K562 (cell line): Measurements from ENCODE around the gene NCOA1. TPM values are rescaled to one million over a fixed set of nuclear protein-coding genes. Genes with fewer than 3 reads are reported as not detected.
A peak's percentile ranks its signal among the peaks of the same experiment; 100 is the strongest.

ENCODE experiments used
- ATAC-seq: fragments of 200-7000 bp; cut with Tn5 transposase; 3 replicates; pipeline ENCODE4 v1.9.1; 2020; ENCODE audit warnings: moderate library complexity
- BruUV-seq: library from RNA; stranded (reverse); fragments of 400-500 nt; replicated peaks from 2 replicates; lab custom pipeline; 2021; lab: Mats Ljungman, UMichigan
- CTCF ChIA-PET: fragments of 300-600 bp; formaldehyde crosslinking; extraction: SDS; loops from one replicate; lab custom pipeline; 2021; ENCODE audit warnings: low intra/inter-chr PET ratio; lab: Yijun Ruan, JAX
- POLR2A ChIA-PET: fragments of 300-600, 350-650 bp; sonication (Branson Sonifier 250); formaldehyde crosslinking; extraction: SDS; loops from one replicate; lab custom pipeline; 2021; ENCODE audit warnings: antibody characterized with exemption, inconsistent platforms; lab: Yijun Ruan, JAX
- DNase-seq, 4 experiments: peaks; one replicate each; pipeline versions ENCODE4 v3.0.0 to v3.0.0-alpha.2; 2011 to 2018; ENCODE audit warnings: low spot score in 3 of 4, mixed read lengths in 3 of 4; ENCODE audit errors: extremely low read depth in 1 of 4
- FAIRE-seq: peaks from 2 replicates; lab custom pipeline; 2011; peaks lifted over from hg19 to GRCh38; lab: Jason Lieb, UNC
- H2AFZ ChIP-seq: 2 replicates; pipeline ENCODE4 v1.6.0; 2011; ENCODE audit warnings: low read depth, low read length, control low read depth, inconsistent platforms
- H3K27ac ChIP-seq: fragments of 200-600 bp; 3 replicates; pipeline ENCODE4 v1.8.0; 2011; ENCODE audit warnings: low read depth, mild to moderate bottlenecking, control low read depth, inconsistent platforms, low read length, moderate library complexity, mixed read lengths; ENCODE audit errors: extremely low read depth
- H3K27me3 ChIP-seq, 2 experiments: fragments of 300-600 bp in 1 of 2; 2 replicates in 1 of 2; 3 replicates in 1 of 2; pipeline versions ENCODE4 v1.6.0 to v1.8.0; 2011; ENCODE audit warnings: inconsistent platforms in 2 of 2, low read length in 2 of 2, mild to moderate bottlenecking in 1 of 2, mixed read lengths in 1 of 2, moderate library complexity in 1 of 2; ENCODE audit not compliant: control insufficient read depth in 2 of 2, insufficient read depth in 2 of 2
- H3K36me3 ChIP-seq: fragments of 300-600 bp; 3 replicates; pipeline ENCODE4 v1.8.0; 2011; ENCODE audit warnings: mild to moderate bottlenecking, low read length, inconsistent platforms; ENCODE audit not compliant: control insufficient read depth, insufficient read depth
- H3K4me1 ChIP-seq, 2 experiments: fragments of 200-600 bp in 1 of 2; replicated peaks in 1 of 2; 2 replicates in 1 of 2; 3 replicates in 1 of 2; pipeline versions ENCODE4 v1.5.1 to v1.8.0; 2011; ENCODE audit warnings: inconsistent platforms in 2 of 2, low read length in 2 of 2, mild to moderate bottlenecking in 1 of 2, mixed read lengths in 1 of 2, moderate library complexity in 1 of 2; ENCODE audit not compliant: control insufficient read depth in 2 of 2, insufficient read depth in 2 of 2
- H3K4me2 ChIP-seq: 2 replicates; pipeline ENCODE4 v1.6.1; 2011; ENCODE audit warnings: low read length, control low read depth, inconsistent platforms, mixed read lengths; ENCODE audit not compliant: insufficient read depth
- H3K4me3 ChIP-seq: fragments of 200-600 bp; sonication (generic), shearing (Covaris generic); 2 replicates; pipeline ENCODE4 v1.5.1; 2016; ENCODE audit warnings: control low read depth, inconsistent platforms
- H3K79me2 ChIP-seq: fragments of 200-600 bp; 3 replicates; pipeline ENCODE4 v1.8.0; 2011; ENCODE audit warnings: low read length, inconsistent platforms; ENCODE audit not compliant: control insufficient read depth, insufficient read depth
- H3K9ac ChIP-seq, 2 experiments: 2 replicates each; pipeline versions ENCODE4 v1.6.0 to v1.6.1; 2011; ENCODE audit warnings: low read depth in 2 of 2, low read length in 2 of 2, control low read depth in 1 of 2, inconsistent platforms in 1 of 2, mild to moderate bottlenecking in 1 of 2, mixed read lengths in 1 of 2; ENCODE audit not compliant: insufficient read depth in 1 of 2
- H3K9me1 ChIP-seq: one replicate; pipeline ENCODE4 v1.6.0; 2011; ENCODE audit warnings: inconsistent platforms, mild to moderate bottlenecking, low read length, moderate library complexity; ENCODE audit not compliant: control insufficient read depth, insufficient read depth
- H3K9me3 ChIP-seq: replicated peaks from 2 replicates; pipeline ENCODE4 v1.5.1; 2011; ENCODE audit warnings: low read depth, low read length, inconsistent platforms; ENCODE audit not compliant: control insufficient read depth, insufficient read depth
- H4K20me1 ChIP-seq: replicated peaks from 2 replicates; pipeline ENCODE4 v1.6.1; 2011; ENCODE audit warnings: low read length, inconsistent platforms, mixed read lengths; ENCODE audit not compliant: control insufficient read depth, insufficient read depth
- HLTF ChIP-seq: fragments of 450-650 bp; IDR thresholded peaks from 2 replicates; pipeline ENCODE4 v1.6.1; 2016
- MCM5 ChIP-seq: fragments of 450-650 bp; IDR thresholded peaks from 2 replicates; pipeline ENCODE4 v1.6.1; 2016; ENCODE audit warnings: low read depth
- ZNF347 ChIP-seq: fragments of 450-650 bp; formaldehyde crosslinking; IDR thresholded peaks from 2 replicates; pipeline ENCODE4 v1.4.0; 2020; ENCODE audit warnings: low read depth, mild to moderate bottlenecking, moderate library complexity
- in situ Hi-C: fragments of 300-500 bp; cut with MboI; formaldehyde crosslinking; loops from 4 replicates; pipeline ENCODE4 v1.15.0; 2018; ENCODE audit warnings: inconsistent platforms, mixed read lengths
- intact Hi-C: fragments of 100-400 bp; cut with micrococcal nuclease; formaldehyde crosslinking; loops from 2 replicates; pipeline ENCODE4 v1.14.2; 2022
- polyA plus RNA-seq, 8 experiments: library from polyadenylated mRNA; depleted of rRNA in 4 of 8; stranded (reverse) in 5 of 8; unstranded in 3 of 8; fragments of >200 nt; fragmentation: Nextera tagmentation in 2 of 8; fragmentation: Illumina TruSeq in 1 of 8; extraction: Ambion mirVana in 2 of 8; extraction: Trizol in 1 of 8; gene quantifications; 2 replicates each; pipeline versions ENCODE4 v1.2.1 to v1.2.3, GENCODE V29; 2011 to 2014; ENCODE audit warnings: inconsistent platforms in 1 of 8, missing spikeins in 1 of 8
- total RNA-seq, 7 experiments: library from RNA; depleted of rRNA in 6 of 7; stranded (reverse); fragments of >200 nt in 6 of 7; fragmentation: Illumina TruSeq in 2 of 7; extraction: Trizol in 2 of 7; gene quantifications; 2 replicates each; pipeline versions ENCODE4 v1.2.1 to v1.2.3, GENCODE V29; 2011 to 2021; ENCODE audit warnings: low replicate concordance in 1 of 7
- TF ChIP-seq, protein P1 (sequence below), 2 experiments: fragments of 450-650 bp in 1 of 2; sonication (generic) in 1 of 2; formaldehyde crosslinking in 1 of 2; IDR thresholded peaks; 2 replicates each; pipeline versions ENCODE4 v1.7.1 to v1.9.0; 2016 to 2022; ENCODE audit warnings: inconsistent platforms in 1 of 2, mild to moderate bottlenecking in 1 of 2, missing genetic modification reagents in 1 of 2
- TF ChIP-seq, protein P2 (sequence below), 2 experiments: IDR thresholded peaks in 1 of 2; conservative IDR thresholded peaks in 1 of 2; 2 replicates each; pipeline ENCODE4 v1.6.1; 2016; ENCODE audit warnings: low read depth in 2 of 2, mild to moderate bottlenecking in 1 of 2, missing compliant biosample characterization in 1 of 2, missing genetic modification characterization in 1 of 2, moderate library complexity in 1 of 2
- TF ChIP-seq, protein P3 (sequence below): sonication (generic); formaldehyde crosslinking; IDR thresholded peaks from 2 replicates; pipeline ENCODE4 v1.8.1; 2023; ENCODE audit warnings: mild to moderate bottlenecking, missing genetic modification reagents

The NCOA1 gene
- total and polyA plus RNA-seq, 9 of the 15 experiments (the other 6 are each of a cell fraction or from before 2014, with no cell fraction given), result 4.9 to 25.7 (median 17.0) TPM

DNA sequence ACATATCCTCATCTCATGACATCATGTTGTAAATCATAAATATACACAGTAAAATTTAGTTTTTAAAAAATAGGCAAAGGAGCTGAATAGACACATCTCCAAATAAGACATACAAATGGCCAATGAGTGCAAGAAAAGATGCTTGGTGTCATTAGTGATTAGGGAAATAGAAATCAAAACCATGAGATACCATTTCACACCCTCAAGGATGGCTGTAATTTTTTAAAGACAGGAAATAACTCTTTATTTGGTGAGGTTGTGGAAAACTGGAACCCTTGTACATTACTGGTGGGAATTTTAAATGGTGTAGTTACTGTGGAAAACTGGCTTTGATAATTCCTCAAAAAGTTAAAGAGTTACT, 160.6 kb downstream of the NCOA1 start:
- H3K9me3 ChIP-seq, result no peaks in the 10 kb centered on the region
- no peak overlapping the region for H2AFZ ChIP-seq
- H3K4me2 ChIP-seq, result no peak overlapping the region
- peak; percentile 15 for FAIRE-seq
- BruUV-seq, result no TSS peak
- no peak overlapping the region for H3K4me3 ChIP-seq
- in situ Hi-C loops (no loop called here), intact Hi-C loops (no loop called here)
- no peaks in the 10 kb centered on the region; the same call in 2 of the 3 replicates for H3K36me3 ChIP-seq
- ChIA-PET CTCF (interaction anchor here (0.7 kb wide), 1 partner anchor 47 kb away, joined by 4 read pairs; no protein-coding TSS in a partner anchor), POLR2A (no interaction called here)
- ATAC-seq, result no peak
- no peaks in the 10 kb centered on the region for H4K20me1 ChIP-seq
- H3K27ac ChIP-seq, result no peak overlapping the region
- DNase-seq, result no peak
- no peaks in the 10 kb centered on the region for H3K9me1 ChIP-seq
- no peak overlapping the region for H3K9ac ChIP-seq
- H3K79me2 ChIP-seq, result no peaks in the 10 kb centered on the region
- 0 out of 5 replicates have a peak, but pooled peaks cover 0 to 5% of the 10 kb centered on the region in 2 experiments for H3K4me1 ChIP-seq
- no peaks in the 10 kb centered on the region for H3K27me3 ChIP-seq
- TF ChIP-seq HLTF, result no peak
- no peak for TF ChIP-seq ZNF347 (CRISPR knock-in tag)
- TF ChIP-seq, protein P1, sequence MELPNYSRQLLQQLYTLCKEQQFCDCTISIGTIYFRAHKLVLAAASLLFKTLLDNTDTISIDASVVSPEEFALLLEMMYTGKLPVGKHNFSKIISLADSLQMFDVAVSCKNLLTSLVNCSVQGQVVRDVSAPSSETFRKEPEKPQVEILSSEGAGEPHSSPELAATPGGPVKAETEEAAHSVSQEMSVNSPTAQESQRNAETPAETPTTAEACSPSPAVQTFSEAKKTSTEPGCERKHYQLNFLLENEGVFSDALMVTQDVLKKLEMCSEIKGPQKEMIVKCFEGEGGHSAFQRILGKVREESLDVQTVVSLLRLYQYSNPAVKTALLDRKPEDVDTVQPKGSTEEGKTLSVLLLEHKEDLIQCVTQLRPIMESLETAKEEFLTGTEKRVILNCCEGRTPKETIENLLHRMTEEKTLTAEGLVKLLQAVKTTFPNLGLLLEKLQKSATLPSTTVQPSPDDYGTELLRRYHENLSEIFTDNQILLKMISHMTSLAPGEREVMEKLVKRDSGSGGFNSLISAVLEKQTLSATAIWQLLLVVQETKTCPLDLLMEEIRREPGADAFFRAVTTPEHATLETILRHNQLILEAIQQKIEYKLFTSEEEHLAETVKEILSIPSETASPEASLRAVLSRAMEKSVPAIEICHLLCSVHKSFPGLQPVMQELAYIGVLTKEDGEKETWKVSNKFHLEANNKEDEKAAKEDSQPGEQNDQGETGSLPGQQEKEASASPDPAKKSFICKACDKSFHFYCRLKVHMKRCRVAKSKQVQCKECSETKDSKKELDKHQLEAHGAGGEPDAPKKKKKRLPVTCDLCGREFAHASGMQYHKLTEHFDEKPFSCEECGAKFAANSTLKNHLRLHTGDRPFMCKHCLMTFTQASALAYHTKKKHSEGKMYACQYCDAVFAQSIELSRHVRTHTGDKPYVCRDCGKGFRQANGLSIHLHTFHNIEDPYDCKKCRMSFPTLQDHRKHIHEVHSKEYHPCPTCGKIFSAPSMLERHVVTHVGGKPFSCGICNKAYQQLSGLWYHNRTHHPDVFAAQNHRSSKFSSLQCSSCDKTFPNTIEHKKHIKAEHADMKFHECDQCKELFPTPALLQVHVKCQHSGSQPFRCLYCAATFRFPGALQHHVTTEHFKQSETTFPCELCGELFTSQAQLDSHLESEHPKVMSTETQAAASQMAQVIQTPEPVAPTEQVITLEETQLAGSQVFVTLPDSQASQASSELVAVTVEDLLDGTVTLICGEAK (IDR thresholded peaks at IDR 0.05), result no peak
- TF ChIP-seq, protein P1 (CRISPR knock-in tag; IDR thresholded peaks at IDR 0.05), result no peak
- TF ChIP-seq, protein P2, sequence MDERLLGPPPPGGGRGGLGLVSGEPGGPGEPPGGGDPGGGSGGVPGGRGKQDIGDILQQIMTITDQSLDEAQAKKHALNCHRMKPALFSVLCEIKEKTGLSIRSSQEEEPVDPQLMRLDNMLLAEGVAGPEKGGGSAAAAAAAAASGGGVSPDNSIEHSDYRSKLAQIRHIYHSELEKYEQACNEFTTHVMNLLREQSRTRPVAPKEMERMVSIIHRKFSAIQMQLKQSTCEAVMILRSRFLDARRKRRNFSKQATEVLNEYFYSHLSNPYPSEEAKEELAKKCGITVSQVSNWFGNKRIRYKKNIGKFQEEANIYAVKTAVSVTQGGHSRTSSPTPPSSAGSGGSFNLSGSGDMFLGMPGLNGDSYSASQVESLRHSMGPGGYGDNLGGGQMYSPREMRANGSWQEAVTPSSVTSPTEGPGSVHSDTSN (CRISPR knock-in tag; IDR thresholded peaks at IDR 0.05; ENCODE audit: low read depth), result no peak
- TF ChIP-seq, protein P2 (tag; conservative IDR thresholded peaks at IDR 0.05; ENCODE audit: low read depth), result no peak
- TF ChIP-seq MCM5, result no peak
- TF ChIP-seq, protein P3, sequence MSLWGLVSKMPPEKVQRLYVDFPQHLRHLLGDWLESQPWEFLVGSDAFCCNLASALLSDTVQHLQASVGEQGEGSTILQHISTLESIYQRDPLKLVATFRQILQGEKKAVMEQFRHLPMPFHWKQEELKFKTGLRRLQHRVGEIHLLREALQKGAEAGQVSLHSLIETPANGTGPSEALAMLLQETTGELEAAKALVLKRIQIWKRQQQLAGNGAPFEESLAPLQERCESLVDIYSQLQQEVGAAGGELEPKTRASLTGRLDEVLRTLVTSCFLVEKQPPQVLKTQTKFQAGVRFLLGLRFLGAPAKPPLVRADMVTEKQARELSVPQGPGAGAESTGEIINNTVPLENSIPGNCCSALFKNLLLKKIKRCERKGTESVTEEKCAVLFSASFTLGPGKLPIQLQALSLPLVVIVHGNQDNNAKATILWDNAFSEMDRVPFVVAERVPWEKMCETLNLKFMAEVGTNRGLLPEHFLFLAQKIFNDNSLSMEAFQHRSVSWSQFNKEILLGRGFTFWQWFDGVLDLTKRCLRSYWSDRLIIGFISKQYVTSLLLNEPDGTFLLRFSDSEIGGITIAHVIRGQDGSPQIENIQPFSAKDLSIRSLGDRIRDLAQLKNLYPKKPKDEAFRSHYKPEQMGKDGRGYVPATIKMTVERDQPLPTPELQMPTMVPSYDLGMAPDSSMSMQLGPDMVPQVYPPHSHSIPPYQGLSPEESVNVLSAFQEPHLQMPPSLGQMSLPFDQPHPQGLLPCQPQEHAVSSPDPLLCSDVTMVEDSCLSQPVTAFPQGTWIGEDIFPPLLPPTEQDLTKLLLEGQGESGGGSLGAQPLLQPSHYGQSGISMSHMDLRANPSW, result no peak
